Right hindlimb (tissue), 1 donor: ENCODE measurements around the gene ZC3H18.

ENCODE experiments used
- DNase-seq: peaks from one replicate; pipeline ENCODE4 v3.0.0-alpha.2; 2018

ZC3H18 gene

GRCh38 chr16:88610080-88610479 lies 39.9 kb downstream of the ZC3H18 start:
- no peak for DNase-seq

GRCh38 chr16:88610909-88611812 lies 41.0 kb downstream of the ZC3H18 start:
- no peak for DNase-seq

- DNase-seq, result no peak
Measured at GRCh38 chr16:88613293-88613692, 43.1 kb downstream of the ZC3H18 start.

GRCh38 chr16:88613911-88614817 lies 44.0 kb downstream of the ZC3H18 start:
- no peak for DNase-seq

GRCh38 chr16:88614818-88615580 lies 44.8 kb downstream of the ZC3H18 start:
- DNase-seq, result no peak

GRCh38 chr16:88616320-88616719 lies 46.1 kb downstream of the ZC3H18 start:
- DNase-seq, result no peak

- DNase-seq, result no peak
Measured at GRCh38 chr16:88616736-88617135, 46.5 kb downstream of the ZC3H18 start.

GRCh38 chr16:88617268-88618031 lies 47.2 kb downstream of the ZC3H18 start:
- DNase-seq, result no peak

GRCh38 chr16:88618182-88618955 lies 48.2 kb downstream of the ZC3H18 start:
- DNase-seq, result no peak

- no peak for DNase-seq
Measured at GRCh38 chr16:88618956-88619667, 48.9 kb downstream of the ZC3H18 start.

GRCh38 chr16:88619859-88620815 lies 49.9 kb downstream of the ZC3H18 start:
- no peak for DNase-seq

- DNase-seq, result no peak
Measured at GRCh38 chr16:88622125-88622524, 51.9 kb downstream of the ZC3H18 start.

GRCh38 chr16:88622866-88623265 lies 52.7 kb downstream of the ZC3H18 start:
- DNase-seq, result no peak

- no peak for DNase-seq
Measured at GRCh38 chr16:88623858-88624257, 53.7 kb downstream of the ZC3H18 start.

GRCh38 chr16:88624481-88624880 lies 54.3 kb downstream of the ZC3H18 start:
- DNase-seq, result no peak

GRCh38 chr16:88624977-88625576 lies 54.9 kb downstream of the ZC3H18 start:
- DNase-seq, result no peak

- DNase-seq, result no peak
Measured at GRCh38 chr16:88626646-88627045, 56.4 kb downstream of the ZC3H18 start.

- DNase-seq, result no peak
Measured at GRCh38 chr16:88627531-88628411, 57.6 kb downstream of the ZC3H18 start.
